Measurements from ENCODE around the gene TDRD7.

TDRD7 gene

DNA sequence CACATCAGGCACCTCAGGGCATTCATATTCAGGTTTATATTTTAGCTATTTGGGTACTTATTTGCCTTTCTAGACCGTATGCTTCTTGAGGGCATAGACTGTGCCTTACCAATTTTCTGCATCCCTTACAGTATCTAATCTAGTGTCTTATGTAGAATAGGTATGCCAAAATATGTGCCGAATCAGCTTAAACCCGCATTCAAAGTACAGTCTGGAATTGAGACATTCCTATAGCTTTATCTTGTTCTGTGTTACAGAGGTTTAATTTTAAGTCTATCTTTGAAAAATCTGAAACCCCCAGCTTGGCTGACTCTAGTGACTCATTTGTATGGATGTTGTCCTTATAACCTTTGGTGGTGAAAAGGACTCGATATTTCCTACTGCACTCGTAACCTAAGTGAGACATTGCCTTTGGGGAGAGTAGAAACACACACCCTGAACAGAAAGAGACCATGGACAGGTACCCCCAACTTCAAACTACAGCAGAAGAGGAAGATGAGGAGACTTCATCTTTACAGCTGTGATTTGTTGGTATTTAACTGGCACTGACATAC is 62.6 kb downstream of the TDRD7 start:
- TF ChIP-seq, protein P1, sequence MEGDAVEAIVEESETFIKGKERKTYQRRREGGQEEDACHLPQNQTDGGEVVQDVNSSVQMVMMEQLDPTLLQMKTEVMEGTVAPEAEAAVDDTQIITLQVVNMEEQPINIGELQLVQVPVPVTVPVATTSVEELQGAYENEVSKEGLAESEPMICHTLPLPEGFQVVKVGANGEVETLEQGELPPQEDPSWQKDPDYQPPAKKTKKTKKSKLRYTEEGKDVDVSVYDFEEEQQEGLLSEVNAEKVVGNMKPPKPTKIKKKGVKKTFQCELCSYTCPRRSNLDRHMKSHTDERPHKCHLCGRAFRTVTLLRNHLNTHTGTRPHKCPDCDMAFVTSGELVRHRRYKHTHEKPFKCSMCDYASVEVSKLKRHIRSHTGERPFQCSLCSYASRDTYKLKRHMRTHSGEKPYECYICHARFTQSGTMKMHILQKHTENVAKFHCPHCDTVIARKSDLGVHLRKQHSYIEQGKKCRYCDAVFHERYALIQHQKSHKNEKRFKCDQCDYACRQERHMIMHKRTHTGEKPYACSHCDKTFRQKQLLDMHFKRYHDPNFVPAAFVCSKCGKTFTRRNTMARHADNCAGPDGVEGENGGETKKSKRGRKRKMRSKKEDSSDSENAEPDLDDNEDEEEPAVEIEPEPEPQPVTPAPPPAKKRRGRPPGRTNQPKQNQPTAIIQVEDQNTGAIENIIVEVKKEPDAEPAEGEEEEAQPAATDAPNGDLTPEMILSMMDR (IDR thresholded peaks at IDR 0.05; ENCODE audit: low read length, missing control alignments) = no peak
- H3K4me3 ChIP-seq (replicated peaks; ENCODE audit: low read depth, low read length) = no peak overlapping the region
- DNase-seq (ENCODE audit: low read depth) = no peak

DNA sequence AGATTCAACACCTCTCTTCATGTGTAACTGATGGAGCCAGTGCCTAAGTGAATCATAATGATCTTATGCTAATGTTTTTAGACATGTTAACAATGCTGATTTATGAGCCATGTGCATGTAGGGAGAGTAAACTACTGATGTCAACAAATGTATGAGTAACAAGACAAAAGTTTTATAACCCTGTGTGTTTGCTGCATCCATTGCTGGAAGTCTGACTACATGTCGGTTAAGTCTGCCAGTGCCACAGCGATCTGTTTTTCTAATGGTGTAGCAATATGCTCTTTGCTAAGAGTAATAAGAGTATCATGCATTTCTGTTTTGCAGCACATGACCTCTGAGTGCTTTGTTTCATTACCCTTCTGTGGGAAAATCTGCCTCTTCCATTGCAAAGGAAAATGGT is 63.2 kb downstream of the TDRD7 start:
- TF ChIP-seq, protein P1 (IDR thresholded peaks at IDR 0.05; ENCODE audit: low read length, missing control alignments) = no peak
- no peak for DNase-seq (ENCODE audit: low read depth)

DNA sequence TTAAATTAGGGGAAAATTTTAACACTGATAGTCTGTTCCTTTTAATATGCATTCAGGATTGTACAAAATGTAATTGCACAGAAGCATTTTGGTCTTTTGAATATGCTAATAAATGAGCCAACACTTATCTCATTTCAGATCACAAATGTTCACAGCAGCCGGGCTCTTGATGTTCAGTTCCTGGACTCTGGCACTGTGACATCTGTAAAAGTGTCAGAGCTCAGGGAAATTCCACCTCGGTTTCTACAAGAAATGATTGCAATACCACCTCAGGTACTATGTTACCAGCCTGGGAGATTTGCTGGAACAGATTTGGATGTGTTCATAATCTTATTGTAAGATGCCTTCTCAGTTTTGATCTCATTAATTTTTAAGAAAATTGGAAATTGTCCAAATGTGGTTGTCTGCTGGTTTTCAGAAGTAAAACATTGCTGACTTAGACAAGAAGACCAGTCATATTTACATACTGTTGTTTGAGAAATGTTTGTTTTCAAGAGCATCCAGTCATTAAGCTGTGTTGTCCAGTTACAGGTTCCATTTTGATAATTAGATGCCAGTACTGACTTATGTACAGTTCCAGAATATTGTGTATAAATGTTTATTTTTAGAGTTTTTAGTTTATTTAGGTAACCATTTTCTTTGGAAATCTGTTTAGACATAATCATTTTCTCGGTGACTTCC is 66.5 kb downstream of the TDRD7 start:
- TF ChIP-seq, protein P1 (IDR thresholded peaks at IDR 0.05; ENCODE audit: low read length, missing control alignments) = no peak
- DNase-seq (ENCODE audit: low read depth) = no peak
- H3K4me3 ChIP-seq (replicated peaks; ENCODE audit: low read depth, low read length) = no peak overlapping the region

More for the DNA sequence above, 63.2 kb downstream of the TDRD7 start:
- H3K4me3 ChIP-seq (replicated peaks; ENCODE audit: low read depth, low read length) = no peak overlapping the region

DNA sequence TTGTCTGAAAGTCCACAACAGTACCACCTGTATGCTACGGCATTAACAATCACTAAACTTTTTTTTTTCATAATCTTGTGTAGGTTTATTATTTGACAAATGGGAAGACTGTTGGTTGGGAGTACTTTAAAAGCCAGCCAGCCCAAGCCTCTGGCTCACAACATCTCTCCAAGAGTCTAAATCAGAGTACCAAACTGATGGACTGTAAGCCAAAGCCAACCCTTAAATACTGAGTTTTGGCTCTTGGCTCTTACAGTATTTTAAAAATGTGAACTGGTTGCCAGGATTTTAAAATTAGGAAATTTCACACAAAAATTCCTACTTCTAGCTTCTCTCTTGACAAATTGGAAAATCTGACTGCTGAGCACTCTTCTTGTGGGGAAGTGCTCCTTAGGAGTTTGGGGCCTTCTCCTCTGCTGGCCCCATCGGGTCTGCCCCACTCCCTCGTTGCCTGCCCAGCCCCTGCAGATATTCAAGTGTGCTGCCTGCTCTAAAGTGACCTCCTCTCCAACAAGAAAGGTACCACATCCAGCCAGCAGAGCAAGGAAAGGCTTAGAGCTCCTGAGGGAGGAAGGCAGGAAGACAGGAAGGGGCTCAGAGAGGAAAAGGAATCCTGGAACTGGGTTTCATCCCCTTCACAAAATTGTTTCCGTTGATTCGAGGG is 67.7 kb downstream of the TDRD7 start:
- H3K4me3 ChIP-seq (replicated peaks; ENCODE audit: low read depth, low read length) = no peak overlapping the region
- TF ChIP-seq, protein P1 (IDR thresholded peaks at IDR 0.05; ENCODE audit: low read length, missing control alignments) = no peak
- no peak for DNase-seq (ENCODE audit: low read depth)

DNA sequence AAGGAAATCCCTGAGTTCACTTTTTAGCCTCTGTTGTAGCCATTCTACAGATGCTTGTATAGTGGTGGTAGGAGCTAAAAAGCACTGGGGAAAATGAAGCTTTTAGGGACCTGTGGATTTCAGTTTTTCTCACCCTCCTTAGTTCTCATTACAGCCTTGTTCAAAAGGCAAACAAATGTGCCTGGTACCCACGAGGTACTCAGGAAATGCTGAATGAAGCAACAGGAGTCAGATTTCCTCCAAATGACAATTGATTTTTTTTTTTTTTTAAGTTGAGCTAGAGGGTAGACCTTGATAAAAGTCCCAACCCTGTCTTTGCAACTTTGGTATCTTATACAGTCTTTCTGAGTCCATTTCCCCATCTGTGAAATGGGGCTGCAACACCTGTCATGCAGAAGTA is 68.3 kb downstream of the TDRD7 start:
- TF ChIP-seq, protein P1 (IDR thresholded peaks at IDR 0.05; ENCODE audit: low read length, missing control alignments) = no peak
- no peak overlapping the region for H3K4me3 ChIP-seq (replicated peaks; ENCODE audit: low read depth, low read length)
- peak; percentile 23 for DNase-seq (ENCODE audit: low read depth)

DNA sequence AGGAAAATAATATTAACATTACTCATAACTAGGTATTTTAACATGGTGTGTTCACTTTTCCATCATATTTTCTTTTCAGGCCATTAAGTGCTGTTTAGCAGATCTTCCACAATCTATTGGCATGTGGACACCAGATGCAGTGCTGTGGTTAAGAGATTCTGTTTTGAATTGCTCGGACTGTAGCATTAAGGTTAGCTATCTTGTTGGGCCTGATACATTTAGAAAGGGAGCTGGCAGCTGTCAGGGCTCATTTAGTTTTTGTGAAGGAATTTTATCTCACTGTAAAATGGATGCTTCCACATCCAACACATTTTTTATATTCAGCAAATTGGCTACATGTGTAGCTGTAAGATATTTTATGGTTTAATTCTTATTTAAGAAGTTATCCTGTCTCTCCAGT is 68.9 kb downstream of the TDRD7 start:
- H3K4me3 ChIP-seq (replicated peaks; ENCODE audit: low read depth, low read length) = no peak overlapping the region
- TF ChIP-seq, protein P1 (IDR thresholded peaks at IDR 0.05; ENCODE audit: low read length, missing control alignments) = no peak
- no peak for DNase-seq (ENCODE audit: low read depth)
